Limb (tissue), 2 donors: ENCODE results near the gene RHBG.
"Not testable (repeated sequence)": the region's sequence is repeated elsewhere in the genome, so short reads cannot be mapped to it uniquely, and the experiment has no call there.

Source experiments
- DNase-seq, 2 donors: peaks; one replicate each; pipeline ENCODE4 v3.0.0-alpha.2; 2016; ENCODE audit errors: extremely low spot score in 2 of 2

Gene RHBG

GRCh38 chr1:156360534-156360933 lies 8.5 kb upstream of the RHBG start:
- DNase-seq, result no peak

- no peak for DNase-seq
Measured at GRCh38 chr1:156365754-156366153, 3.3 kb upstream of the RHBG start.

GRCh38 chr1:156366378-156367166 lies 2.4 kb upstream of the RHBG start:
- DNase-seq, result no peak

GRCh38 chr1:156367383-156368156 lies 1.4 kb upstream of the RHBG start:
- no peak for DNase-seq

GRCh38 chr1:156368157-156368658 lies 803 bp upstream of the RHBG start:
- no peak for DNase-seq

GRCh38 chr1:156369685-156370286 lies 775 bp downstream of the RHBG start:
- not testable (repeated sequence) for DNase-seq

- DNase-seq, result no peak
Measured at GRCh38 chr1:156371553-156372264, 2.7 kb downstream of the RHBG start.

- DNase-seq, result no peak
Measured at GRCh38 chr1:156372265-156372586, 3.2 kb downstream of the RHBG start.

GRCh38 chr1:156372876-156373275 lies 3.9 kb downstream of the RHBG start:
- no peak for DNase-seq

- no peak for DNase-seq
Measured at GRCh38 chr1:156373546-156373945, 4.5 kb downstream of the RHBG start.

- no peak for DNase-seq
Measured at GRCh38 chr1:156376146-156376545, 7.1 kb downstream of the RHBG start.

- no peak for DNase-seq
Measured at GRCh38 chr1:156376958-156377919, 8.2 kb downstream of the RHBG start.

GRCh38 chr1:156378557-156378956 lies 9.5 kb downstream of the RHBG start:
- no peak for DNase-seq

- DNase-seq, result no peak
Measured at GRCh38 chr1:156379420-156380165, 10.6 kb downstream of the RHBG start.

GRCh38 chr1:156382561-156382960 lies 13.6 kb downstream of the RHBG start:
- DNase-seq, result no peak

- peak; percentile 42 to 75 for DNase-seq
Measured at GRCh38 chr1:156383023-156383422, 14.0 kb downstream of the RHBG start.

- no peak for DNase-seq
Measured at GRCh38 chr1:156384007-156384406, 15.0 kb downstream of the RHBG start.

- no peak for DNase-seq
Measured at GRCh38 chr1:156384658-156385057, 15.6 kb downstream of the RHBG start.

- DNase-seq, result peak; percentile 63 to 82
Measured at GRCh38 chr1:156385534-156386031, 16.6 kb downstream of the RHBG start.
